T-helper 22 cell (primary cell): ENCODE measurements around the gene LMOD1.
"Not testable (repeated sequence)": the region's sequence is repeated elsewhere in the genome, so short reads cannot be mapped to it uniquely, and the experiment has no call there.

Experiments used
- DNase-seq: peaks from one replicate; pipeline ENCODE4 v3.0.0-alpha.2; 2020; ENCODE audit warnings: low read depth

Gene LMOD1

DNA sequence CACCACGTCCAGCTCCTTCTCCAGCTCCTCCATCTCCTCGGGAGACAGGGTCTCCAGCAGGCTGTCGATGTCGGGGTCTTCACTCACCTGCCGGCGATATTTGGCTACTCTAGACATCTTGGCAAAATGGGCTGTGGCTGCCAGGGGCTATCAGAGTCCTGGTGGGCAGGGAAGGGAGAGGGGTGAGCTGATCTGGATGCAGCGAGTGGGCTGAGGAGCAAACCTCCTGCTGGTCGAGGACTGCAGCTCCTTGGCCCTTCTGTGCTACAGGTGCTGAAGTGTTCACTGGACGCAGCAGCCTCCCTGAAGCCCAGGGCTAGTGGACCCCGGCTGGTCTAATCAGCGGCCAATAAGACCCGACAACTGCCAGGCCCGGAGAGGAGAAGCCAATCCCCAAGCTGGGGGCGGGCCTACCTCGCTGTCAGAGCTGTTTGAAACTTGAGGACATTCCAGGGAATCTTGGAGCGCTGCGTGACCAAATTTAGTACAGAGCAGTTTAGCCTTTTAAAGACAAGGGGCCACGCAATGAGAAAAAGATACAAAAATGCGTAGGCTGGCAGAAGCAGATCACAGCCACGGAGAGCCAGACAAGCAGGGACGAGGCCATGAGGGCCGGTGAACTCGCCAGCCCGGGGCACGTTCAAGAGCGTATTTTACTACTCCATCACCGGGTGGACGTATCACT lies at the start of gene LMOD1:
LMOD1 (minus strand) TSS at position 325 of the 685 bp plus-strand sequence; CDS start at position 117, 208 bp downstream.
- no peak for DNase-seq

DNA sequence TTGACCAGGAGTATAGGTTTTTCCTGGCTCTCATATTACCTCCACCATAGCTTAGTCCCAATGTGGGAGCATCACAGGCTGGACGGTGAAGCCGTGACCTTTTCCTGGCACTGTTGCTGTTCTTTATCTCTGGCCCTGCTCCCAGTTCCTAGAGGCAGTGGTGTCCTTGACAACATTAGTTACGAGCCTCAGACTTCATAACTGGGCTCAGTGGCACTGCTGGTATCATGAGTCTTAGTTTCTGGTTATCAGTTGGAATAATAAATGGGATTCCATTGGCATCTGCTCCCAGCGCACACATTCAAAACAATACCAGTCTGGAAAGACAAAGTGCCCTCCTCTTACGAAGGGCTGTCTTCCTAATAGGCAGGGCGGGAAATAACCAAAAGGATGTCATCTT lies 44.1 kb upstream of the LMOD1 start:
- DNase-seq: no peak

DNA sequence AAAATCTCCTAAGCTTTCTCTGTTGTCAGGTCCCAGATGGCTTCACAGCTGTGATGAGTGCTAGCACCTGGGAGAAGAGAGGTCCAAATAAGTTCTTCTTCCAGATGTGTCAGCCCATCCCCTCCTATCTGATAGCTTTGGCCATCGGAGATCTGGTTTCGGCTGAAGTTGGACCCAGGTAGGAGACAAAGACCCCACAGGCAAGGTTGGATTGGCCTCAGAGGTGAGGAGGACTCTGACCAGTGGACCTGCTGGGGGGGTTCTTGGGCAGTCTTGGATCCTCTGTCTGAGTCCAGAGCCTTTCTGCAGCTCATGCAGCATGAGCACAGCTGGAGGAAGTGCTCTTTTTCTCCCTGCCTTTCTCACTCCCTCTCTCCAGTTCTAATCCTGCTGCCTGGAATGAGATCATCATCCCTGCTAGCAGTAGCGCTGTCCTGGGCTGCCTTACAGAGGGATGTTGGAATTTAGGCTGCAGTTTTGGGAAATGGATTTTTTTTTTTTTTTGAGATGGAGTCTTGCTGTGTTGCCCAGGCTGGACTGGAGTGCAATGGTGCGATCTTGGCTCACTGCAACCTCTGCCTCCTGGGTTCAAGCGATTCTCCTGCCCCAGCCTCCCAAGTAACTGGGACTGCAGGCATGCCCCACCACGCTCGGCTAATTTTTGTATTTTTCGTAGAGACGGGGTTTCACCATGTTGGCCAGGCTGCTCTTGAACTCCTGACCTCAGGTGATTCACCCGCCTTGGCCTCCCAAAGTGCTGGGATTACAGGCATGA lies 43.2 kb upstream of the LMOD1 start:
- DNase-seq: no peak

DNA sequence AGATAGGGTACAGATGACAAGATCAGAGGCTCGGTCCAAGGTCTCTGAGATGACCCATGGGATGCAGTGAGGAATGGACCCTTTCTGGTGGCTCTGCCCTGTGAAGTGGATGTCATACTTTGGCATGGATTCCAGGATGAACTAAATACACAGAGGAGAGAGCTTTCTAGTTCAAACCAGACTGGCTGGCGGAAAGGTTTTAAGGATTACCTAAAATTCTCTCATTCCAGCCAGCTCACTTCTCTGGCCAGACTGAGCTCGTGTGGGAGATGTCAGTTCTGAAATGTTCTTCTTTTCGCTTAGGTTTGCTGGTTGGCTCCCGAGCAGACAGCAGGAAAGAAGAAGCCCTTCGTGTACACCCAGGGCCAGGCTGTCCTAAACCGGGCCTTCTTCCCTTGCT lies 42.3 kb upstream of the LMOD1 start:
- no peak for DNase-seq

DNA sequence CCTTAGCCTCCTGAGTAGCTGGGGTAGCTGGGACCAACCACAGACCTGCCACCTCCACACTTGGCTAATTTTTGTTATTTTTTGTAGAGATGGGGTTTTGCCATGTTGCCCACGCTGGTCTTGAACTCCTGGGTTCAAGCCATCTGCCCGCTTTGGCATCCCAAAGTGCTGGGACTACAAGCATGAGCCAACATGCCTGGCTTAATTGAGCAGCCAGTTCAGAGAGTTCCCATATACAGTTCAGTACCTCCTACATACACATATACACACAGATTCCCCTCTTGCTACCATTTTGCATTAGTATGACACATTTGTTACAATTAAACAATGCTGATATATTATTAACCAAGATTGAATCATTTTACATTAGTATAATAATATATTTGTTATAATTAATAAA lies 39.0 kb upstream of the LMOD1 start:
- DNase-seq: no peak

DNA sequence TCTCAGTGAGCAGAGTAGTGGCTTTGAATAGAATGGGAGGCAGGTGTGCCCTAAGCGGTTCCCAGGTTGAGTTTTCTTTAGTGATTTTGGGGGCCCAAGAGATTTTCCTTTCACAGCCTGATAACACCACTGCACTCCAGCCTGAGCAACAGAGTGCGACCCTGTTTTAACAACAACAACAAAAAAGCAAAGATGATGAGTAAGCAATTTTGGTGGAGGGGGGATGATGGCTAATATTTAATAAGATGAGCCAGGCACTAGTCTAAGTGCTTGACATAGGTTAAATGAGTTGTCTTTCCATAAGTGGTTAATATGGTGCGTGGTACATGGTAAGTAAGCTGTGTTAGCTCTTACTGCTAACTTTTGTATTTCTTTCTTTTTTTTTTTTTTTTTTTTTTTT lies 38.1 kb upstream of the LMOD1 start:
- no peak for DNase-seq

DNA sequence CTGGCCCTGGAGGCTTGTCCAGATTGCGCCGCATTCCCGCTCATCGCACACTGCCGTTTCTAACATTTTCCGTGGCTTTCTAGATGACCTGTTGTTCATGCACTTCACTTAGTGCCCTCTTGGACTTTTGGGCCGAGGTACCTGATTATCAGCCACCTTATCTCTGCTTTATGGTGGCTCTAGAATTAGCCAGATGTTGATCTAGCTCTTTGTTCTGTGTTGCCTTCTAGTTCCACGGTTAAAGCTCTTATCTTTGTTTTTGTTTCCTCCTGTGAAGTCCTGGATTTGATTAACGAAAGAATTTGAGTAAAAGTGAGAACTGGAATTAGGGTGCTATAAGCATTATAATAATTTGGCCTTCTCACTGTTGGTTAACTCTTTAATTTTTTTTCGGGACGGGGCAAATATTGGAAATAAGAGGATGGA lies 37.0 kb upstream of the LMOD1 start:
- DNase-seq: no peak

DNA sequence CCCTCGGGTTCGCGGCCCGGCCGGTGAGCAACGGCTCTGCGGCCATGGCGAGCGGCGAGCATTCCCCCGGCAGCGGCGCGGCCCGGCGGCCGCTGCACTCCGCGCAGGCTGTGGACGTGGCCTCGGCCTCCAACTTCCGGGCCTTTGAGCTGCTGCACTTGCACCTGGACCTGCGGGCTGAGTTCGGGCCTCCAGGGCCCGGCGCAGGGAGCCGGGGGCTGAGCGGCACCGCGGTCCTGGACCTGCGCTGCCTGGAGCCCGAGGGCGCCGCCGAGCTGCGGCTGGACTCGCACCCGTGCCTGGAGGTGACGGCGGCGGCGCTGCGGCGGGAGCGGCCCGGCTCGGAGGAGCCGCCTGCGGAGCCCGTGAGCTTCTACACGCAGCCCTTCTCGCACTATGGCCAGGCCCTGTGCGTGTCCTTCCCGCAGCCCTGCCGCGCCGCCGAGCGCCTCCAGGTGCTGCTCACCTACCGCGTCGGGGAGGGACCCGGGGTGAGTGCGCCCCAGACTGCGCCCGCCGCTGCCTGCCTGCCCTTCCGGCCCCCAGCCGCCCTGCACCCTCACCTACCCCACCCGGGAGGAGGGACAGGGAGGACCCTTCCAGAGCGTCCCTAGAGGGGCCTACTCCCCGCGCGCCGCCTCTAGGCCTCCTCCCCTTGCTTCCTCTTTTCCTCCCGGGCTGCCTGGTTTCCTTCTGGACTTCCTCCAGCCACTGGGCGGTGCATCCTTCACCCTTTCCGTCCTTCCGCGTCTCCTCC lies 36.5 kb upstream of the LMOD1 start, which contains the start of gene RNPEP:
RNPEP (plus strand) TSS at position 26 of the 757 bp plus-strand sequence; CDS start at position 45, 19 bp downstream.
- peak; percentile 33 for DNase-seq

DNA sequence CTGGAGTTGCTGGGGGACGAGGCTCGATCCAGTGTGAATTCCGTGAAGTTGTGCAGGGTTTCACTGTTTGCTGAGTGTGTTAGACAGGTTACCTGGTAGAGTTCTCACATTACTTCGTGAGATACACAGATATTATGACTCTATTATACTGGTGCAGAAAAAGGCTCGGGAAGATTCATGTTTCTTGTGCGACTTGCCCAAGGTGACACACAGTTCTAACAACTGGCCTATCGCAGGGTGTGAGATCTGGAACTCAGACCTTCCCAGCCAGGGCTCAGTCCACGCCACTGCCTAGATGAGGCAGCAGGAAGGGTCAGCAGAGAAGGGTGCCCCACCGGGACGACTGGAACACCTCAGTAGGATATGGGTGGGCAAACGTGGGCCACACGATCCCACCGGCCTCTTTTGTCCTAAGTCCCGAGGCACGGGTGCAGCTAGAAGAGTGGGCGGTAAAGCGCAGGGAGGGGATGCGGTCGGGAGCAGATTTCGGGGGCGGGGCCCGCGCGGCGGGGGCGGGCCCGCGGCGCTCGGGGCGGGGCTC lies 35.8 kb upstream of the LMOD1 start:
- peak; percentile 30 for DNase-seq

DNA sequence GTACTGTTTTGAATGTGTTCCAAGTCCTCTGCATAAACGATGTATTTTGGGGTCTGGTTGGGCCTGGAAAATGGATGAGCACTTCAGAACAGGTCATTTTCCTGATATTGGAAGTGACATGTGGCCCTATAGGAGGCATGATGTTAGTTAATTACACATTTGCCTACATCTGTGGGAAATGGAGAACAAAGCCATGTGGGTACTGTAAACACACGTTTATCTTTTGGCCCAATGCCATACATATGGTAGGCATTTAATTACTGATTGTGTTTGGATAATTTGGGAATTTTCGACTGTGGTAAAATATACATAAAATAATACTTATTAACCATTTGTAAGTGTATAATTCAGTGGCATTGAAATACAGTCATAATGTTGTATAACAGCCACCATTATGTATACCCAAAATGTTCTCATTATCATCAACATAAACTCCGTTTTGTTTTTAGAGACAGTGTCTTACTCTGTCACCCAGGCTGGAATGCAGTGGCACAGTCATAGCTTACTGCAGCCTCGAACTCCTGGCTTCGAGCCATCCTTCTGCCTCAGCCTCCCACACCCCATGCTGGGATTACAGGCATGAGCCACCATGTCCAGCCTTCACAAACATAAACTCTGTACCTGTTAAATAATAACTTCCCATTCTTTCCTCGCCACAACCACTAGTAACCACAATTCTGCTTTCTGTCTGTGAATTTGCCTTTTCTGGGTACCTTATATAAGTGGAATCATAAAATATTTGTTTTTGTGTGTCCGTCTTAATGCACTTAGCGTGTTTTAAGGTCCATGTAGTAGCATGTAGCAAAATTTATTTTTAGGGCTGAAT lies 24.2 kb upstream of the LMOD1 start:
- DNase-seq: no peak

DNA sequence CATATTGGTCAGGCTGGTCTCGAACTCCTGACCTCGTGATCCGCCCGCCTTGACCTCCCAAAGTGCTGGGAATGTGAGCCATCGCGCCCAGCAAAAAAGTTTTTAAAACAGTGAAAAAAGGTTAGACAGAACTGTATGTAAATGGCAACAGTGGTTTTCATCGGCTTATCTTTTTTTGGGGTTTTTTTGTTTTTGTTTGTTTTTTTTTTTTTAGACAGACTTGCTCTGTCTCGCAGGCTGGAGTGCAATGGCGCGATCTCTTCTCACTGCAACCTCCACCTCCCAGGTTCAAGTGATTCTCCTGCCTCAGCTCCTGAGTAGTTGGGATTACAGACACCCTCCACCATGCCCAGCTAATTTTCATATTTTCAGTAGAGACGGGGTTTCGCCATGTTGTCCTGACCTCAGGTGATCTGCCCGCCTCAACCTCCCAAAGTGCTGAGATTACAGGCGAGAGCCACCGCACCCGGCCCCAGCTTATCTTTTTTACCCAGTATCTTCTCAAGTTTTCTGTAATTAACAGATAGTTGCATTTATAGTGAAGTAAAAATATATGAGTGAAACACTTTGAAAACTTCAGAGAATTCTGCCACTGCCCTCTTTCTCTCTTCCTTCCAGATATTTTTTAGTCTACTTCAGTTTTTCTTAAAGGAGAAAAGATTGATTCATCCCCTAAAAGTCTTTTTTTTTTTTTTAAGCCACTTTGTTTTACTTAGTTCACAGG lies 22.0 kb upstream of the LMOD1 start:
- no peak for DNase-seq

DNA sequence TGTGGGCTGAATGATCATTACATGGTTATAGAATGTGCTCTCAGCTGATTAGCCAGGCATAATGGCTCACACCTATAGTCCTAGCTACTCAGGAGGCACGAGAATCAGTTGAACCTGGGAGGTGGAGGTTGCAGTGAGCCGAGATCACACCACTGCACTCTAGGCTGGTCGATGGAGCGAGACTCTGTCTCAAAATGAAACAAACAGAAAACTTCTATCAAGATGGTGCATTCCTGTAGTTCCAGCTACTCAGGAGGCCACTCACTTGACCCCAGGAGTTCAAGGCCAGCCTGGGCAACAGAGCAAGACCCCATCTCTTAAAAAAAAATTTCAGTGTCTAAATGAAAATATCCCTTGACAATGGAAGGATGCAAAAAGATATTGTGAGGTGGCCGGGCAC lies 19.8 kb upstream of the LMOD1 start:
- no peak for DNase-seq

DNA sequence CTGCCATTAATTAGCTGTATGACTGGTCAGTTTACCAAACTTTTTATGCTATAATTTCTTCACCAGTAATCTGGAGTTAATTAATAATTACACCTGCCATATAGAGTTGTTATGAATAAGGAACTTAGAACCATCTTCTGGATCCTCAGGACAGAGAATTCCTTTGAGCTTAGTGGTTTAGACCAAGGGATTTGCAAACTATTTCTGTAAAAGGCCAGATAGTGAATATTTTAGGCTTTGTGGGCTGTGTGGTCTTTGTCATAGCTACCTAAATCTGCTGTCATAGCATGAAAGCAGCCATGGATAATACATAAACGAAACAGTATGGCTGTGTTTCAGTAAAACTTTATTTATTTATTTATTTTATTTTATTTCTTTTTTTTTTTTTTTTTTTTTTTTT lies 17.9 kb upstream of the LMOD1 start:
- DNase-seq: no peak

DNA sequence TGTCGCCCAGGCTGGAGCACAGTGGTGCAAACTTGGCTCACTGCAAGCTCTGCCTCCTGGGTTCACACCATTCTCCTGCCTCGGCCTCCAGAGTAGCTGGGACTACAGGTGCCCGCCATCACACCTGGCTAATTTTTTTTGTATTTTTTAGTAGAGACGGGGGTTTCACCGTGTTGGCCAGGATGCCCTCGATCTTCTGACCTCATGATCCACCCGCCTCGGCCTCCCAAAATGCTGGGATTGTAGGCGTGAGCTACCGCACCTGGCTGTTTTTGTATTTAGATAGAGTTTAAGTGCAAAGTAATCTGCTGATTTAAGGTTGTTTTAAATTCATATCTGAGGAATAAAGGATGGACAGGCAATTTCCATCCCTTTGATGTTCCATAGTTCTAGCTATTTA lies 16.0 kb upstream of the LMOD1 start:
- not testable (repeated sequence) for DNase-seq

DNA sequence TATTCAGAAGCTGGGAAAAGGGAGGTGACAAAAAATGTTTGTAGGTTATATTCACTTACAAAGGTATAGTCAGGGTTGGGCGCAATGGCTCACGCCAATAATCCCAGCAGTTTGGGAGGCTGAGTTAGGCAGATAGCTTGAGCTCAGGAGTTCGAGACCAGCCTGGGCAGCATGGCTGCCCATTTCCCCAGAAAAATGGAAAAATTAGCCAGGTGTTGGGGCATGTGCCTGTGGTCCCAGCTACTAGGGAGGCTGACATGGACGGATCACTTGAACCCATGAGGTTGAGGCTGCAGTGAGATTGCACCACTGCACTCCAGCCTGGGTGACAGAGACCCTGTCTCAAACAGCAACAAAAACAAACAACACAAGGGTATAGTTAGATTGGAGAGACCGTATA lies 12.0 kb upstream of the LMOD1 start:
- DNase-seq: no peak

DNA sequence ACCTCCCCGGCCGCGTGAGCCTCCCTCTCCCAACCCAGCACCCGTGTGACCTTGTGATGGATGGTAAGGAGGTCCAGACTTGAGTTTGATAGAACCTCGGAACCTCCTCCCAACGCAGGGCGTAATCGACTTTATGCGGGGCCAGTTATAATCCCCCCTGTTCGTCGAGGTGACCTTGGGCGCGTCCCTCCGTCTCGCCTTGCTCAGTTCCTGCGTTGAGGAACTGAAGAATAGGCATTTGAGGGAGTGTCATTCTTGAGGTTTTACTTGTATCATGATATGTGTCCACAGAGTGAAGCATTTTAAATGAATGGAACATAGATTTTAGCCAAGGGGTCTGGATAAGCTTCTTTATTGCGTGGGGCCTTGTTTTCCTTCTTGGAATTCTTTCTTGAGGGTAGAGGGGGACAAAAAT lies 9.4 kb upstream of the LMOD1 start:
- DNase-seq: no peak

DNA sequence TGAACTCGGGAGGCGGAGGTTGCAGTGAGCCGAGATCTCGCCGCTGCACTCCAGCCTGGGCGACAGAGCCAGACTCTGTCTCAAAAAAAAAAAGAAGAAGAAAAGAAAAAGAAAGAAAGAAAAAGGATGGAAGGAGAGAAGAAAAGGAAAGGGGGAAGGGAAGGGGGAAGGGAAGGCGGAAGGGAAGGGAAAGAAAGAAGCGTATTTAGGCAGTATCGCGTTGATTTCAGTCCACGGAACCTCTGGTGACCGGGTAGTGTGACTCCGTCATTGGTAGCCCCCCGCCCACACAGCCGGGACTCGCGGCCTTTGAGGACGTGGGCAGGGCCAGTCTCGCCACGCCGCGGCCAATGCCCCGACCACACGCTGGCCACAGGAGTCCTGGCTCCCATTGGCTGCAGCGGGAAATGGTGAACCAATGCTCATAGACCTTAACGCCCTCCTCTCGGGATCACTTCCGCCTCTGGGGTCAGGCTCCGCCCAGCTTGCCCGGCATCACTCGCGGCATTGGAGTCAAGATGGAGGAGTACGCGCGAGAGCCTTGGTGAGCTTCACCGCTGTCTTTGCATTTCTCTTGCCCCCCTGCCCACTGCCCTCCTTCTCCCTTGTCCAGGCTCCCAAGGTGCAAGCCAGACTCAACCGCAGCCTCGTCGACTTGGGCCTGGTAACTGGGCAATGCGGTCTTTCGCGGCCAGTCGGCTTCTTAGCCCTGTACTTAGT lies 8.8 kb upstream of the LMOD1 start, which contains the start of gene TIMM17A:
TIMM17A (plus strand) TSS at position 495 of the 720 bp plus-strand sequence; CDS start at position 519, 24 bp downstream.
- DNase-seq: peak; percentile 86

DNA sequence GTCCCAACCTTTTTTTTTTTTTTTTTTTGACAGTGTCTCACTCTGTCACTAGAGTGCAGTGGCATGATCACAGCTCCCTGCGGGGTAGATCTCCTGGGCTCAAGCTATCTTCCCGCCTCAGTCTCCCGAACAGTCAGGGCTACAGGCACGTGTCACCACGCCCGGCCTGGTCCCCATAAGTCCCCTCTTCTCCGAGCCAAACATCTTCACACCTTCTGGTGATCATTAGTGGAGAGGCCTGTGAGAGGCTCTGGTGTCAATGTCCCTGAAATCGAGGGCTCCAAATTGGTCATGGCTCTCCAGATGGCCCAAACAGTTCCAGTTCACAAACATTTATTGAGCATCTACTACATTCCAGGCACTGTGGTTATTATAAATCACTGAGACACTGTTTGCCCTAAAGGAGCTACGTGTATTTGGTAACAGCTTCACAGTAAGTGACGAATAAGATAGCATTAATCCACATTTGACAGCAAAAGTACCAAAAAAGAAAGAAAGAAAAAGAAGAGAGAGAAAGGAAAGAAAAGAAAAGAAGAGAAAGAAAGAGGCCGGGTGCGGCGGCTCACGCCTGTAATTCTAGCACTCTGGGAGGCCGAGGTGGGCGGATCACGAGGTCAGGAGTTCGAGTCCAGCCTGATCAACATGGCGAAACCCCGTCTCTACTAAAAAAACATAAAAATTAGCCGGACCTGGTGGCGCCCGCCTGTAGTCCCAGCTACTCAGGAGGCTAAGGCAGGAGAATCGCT lies 8.1 kb upstream of the LMOD1 start:
- no peak for DNase-seq

DNA sequence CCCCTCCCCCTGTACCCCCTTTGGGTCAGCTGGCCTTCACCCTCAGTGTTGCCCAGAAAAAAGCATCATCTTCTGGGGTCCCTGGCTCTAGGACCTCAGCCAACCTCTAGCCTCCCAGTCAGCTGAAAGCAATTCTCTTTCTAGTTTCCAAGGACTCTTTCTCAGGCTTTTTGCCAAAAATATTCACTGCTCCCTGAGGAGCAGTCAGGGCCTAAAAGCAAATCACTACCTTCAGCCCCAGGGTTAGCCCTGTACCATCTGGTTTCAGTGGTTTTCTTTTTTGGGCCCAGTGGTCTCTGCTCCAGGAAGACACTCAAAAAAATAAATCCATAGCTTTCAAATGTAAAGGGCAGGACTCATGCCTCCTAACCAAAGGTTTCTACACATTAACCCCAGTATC lies 3.1 kb upstream of the LMOD1 start:
- DNase-seq: no peak

DNA sequence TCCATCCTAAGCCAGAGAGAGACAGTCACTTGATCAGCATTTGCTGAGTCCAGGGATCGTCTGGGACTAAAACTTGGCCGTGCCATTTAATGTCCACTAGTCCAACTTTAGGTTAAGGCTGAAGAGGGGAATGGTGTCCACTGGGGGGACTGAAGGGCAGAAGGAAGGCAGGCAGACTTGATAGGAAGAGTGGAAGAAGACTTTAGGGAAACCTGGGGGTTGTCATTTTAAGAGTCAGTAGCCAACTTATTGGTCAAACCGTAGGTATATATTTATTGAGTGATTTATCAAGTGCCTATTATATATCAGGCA lies 1.3 kb upstream of the LMOD1 start:
- no peak for DNase-seq
